22Rv1 (cell line): Measurements from ENCODE around the gene MBNL3.

Experiments
- CTCF ChIP-seq: fragments of 450-650 bp; IDR thresholded peaks from 2 replicates; pipeline ENCODE4 v1.5.1; 2017; ENCODE audit warnings: mild to moderate bottlenecking
- ZFX ChIP-seq: fragments of 450-650 bp; IDR thresholded peaks from 2 replicates; pipeline ENCODE4 v1.6.1; 2017; ENCODE audit warnings: antibody characterized with exemption, borderline replicate concordance

- TF ChIP-seq ZFX: no peak
- no peak for TF ChIP-seq CTCF
These were observed 99.4 kb downstream of the MBNL3 start for GRCh38 chrX:132389480-132389879.
